CD4-positive, alpha-beta memory T cell (primary cell): ENCODE data around the gene SPATA21. TPM values are rescaled to one million over a fixed set of nuclear protein-coding genes. Genes with fewer than 3 reads are reported as not detected.

Experiments used
- CTCF ChIA-PET: fragments of 350-600 bp; sonication (Branson Sonifier 250); formaldehyde crosslinking; loops from one replicate; lab custom pipeline; 2021; ENCODE audit warnings: inconsistent platforms; ENCODE audit not compliant: partially characterized antibody; lab: Charles Lee
- POLR2A ChIA-PET: fragments of 350-600 bp; sonication (Branson Sonifier 250); formaldehyde crosslinking; loops from one replicate; lab custom pipeline; 2021; ENCODE audit not compliant: partially characterized antibody; lab: Charles Lee
- DNase-seq, 5 donors: peaks; one replicate each; pipeline versions ENCODE4 v3.0.0 to v3.0.0-alpha.2; 2020 to 2022; ENCODE audit warnings: mixed read lengths in 1 of 5
- H3K27ac ChIP-seq: one replicate; pipeline ENCODE4 v1.7.0; 2013; ENCODE audit warnings: low read depth, low read length
- H3K27me3 ChIP-seq: 2 replicates; pipeline ENCODE4 v1.7.0; 2013; ENCODE audit warnings: mild to moderate bottlenecking, low read length, moderate library complexity; ENCODE audit not compliant: insufficient read depth
- H3K36me3 ChIP-seq: 2 replicates; pipeline ENCODE4 v1.7.0; 2013; ENCODE audit warnings: mild to moderate bottlenecking, low read length, moderate library complexity; ENCODE audit not compliant: insufficient read depth
- H3K4me1 ChIP-seq: 2 replicates; pipeline ENCODE4 v1.7.0; 2013; ENCODE audit warnings: mild to moderate bottlenecking, low read length, moderate library complexity; ENCODE audit not compliant: insufficient read depth
- H3K4me3 ChIP-seq, 2 donors: one replicate each; pipeline ENCODE4 v1.7.0; 2013; ENCODE audit warnings: low read length in 2 of 2, mild to moderate bottlenecking in 1 of 2
- H3K9me3 ChIP-seq, 2 donors: one replicate each; pipeline ENCODE4 v1.7.0; 2013; ENCODE audit warnings: low read length in 2 of 2, control low read depth in 1 of 2; ENCODE audit not compliant: control insufficient read depth in 1 of 2
- H3K27ac Mint-ChIP-seq, 7 donors: one replicate each; pipeline ENCODE4 v1.8.0; 2020 to 2021; ENCODE audit warnings: mixed read lengths in 7 of 7, mild to moderate bottlenecking in 6 of 7, inconsistent platforms in 3 of 7, moderate library complexity in 3 of 7
- H3K27me3 Mint-ChIP-seq, 2 donors: one replicate each; pipeline ENCODE4 v1.8.0; 2020 to 2021; ENCODE audit warnings: mixed read lengths in 2 of 2
- H3K36me3 Mint-ChIP-seq, 2 donors: one replicate each; pipeline ENCODE4 v1.8.0; 2020 to 2021; ENCODE audit warnings: mixed read lengths in 2 of 2, inconsistent platforms in 1 of 2, mild to moderate bottlenecking in 1 of 2
- H3K4me1 Mint-ChIP-seq, 4 donors: one replicate each; pipeline ENCODE4 v1.8.0; 2020 to 2021; ENCODE audit warnings: mixed read lengths in 4 of 4, mild to moderate bottlenecking in 1 of 4
- H3K4me3 Mint-ChIP-seq, 8 donors: one replicate each; pipeline ENCODE4 v1.8.0; 2020 to 2021; ENCODE audit warnings: mixed read lengths in 8 of 8, mild to moderate bottlenecking in 7 of 8, moderate library complexity in 6 of 8, inconsistent platforms in 3 of 8
- H3K9me3 Mint-ChIP-seq, 8 donors: one replicate each; pipeline ENCODE4 v1.8.0; 2020 to 2021; ENCODE audit warnings: mixed read lengths in 8 of 8, mild to moderate bottlenecking in 5 of 8, inconsistent platforms in 3 of 8, moderate library complexity in 1 of 8
- intact Hi-C: fragments of 100-400 bp; cut with micrococcal nuclease; formaldehyde crosslinking; loops from one replicate; pipeline ENCODE4 v1.15.1; 2023
- polyA plus RNA-seq, 2 donors: library from polyadenylated mRNA; unstranded; fragments of 300-500 nt; fragmentation: Illumina TruSeq; gene quantifications; one replicate each; pipeline ENCODE4 v1.2.3, GENCODE V29; 2021
- total RNA-seq, 2 experiments: library from RNA; stranded (reverse); gene quantifications; one replicate each; pipeline ENCODE4 v1.2.3, GENCODE V29; 2021

Gene SPATA21
- total and polyA plus RNA-seq, 4 experiments from 2014 or later = not detected

GRCh38 chr1:16445052-16445451 lies 7.8 kb upstream of the SPATA21 start:
- Histone ChIP-seq H3K9me3 (no peaks in the 10 kb centered on the region), H3K4me3 (no peak overlapping the region), H3K27ac (no peak overlapping the region), H3K36me3 (peaks cover 72% of the 10 kb centered on the region), H3K4me1 (peaks cover 59% of the 10 kb centered on the region), H3K27me3 (no peaks in the 10 kb centered on the region)
- Mint-ChIP-seq H3K9me3 (peaks cover 0 to 1% (median 0%) of the 10 kb centered on the region in 8 donors), H3K27me3 (no peaks in the 10 kb centered on the region), H3K27ac (peak overlapping the region in 3 of 7 donors; percentile 22 to 60 (median 41)), H3K4me3 (peak overlapping the region in 1 of 8 donors; percentile 6), H3K4me1 (peaks cover 30 to 82% (median 56%) of the 10 kb centered on the region in 4 donors), H3K36me3 (peaks cover 46 to 71% of the 10 kb centered on the region in 2 donors)
- intact Hi-C loops = no loop called here
- POLR2A ChIA-PET = interaction anchor here (1.1 to 2.3 kb wide), 2 partner anchors 18 to 24 kb away, joined by 5 to 8 read pairs; no protein-coding TSS in a partner anchor
- DNase-seq = no peak
- CTCF ChIA-PET = no interaction called here

- Mint-ChIP-seq H3K27me3 (no peaks in the 10 kb centered on the region), H3K36me3 (peaks cover 37 to 63% of the 10 kb centered on the region in 2 donors), H3K27ac (peak overlapping the region; percentile 37 to 94 (median 73)), H3K9me3 (peaks cover 0 to 2% (median 0%) of the 10 kb centered on the region in 8 donors), H3K4me3 (peak overlapping the region in 3 of 8 donors; percentile 7 to 67 (median 41)), H3K4me1 (peaks cover 27 to 75% (median 50%) of the 10 kb centered on the region in 4 donors)
- CTCF ChIA-PET = no interaction called here
- Histone ChIP-seq H3K27ac (no peak overlapping the region), H3K9me3 (no peaks in the 10 kb centered on the region), H3K4me1 (peaks cover 53% of the 10 kb centered on the region), H3K4me3 (no peak overlapping the region), H3K27me3 (no peaks in the 10 kb centered on the region), H3K36me3 (peaks cover 63% of the 10 kb centered on the region)
- POLR2A ChIA-PET = interaction anchor here (1.1 to 2.3 kb wide), 2 partner anchors 18 to 24 kb away, joined by 5 to 8 read pairs; no protein-coding TSS in a partner anchor
- DNase-seq = no peak
- intact Hi-C loops = loop anchor here (5.0 kb wide), 1 partner anchor 92 kb away; the partner anchor contains the start of gene FBXO42
These were observed 6.9 kb upstream of the SPATA21 start for GRCh38 chr1:16443975-16444770.

GRCh38 chr1:16442941-16443340 lies 5.7 kb upstream of the SPATA21 start:
- peaks cover 24 to 63% (median 39%) of the 10 kb centered on the region in 4 donors for H3K4me1 Mint-ChIP-seq
- peak overlapping the region; percentile 58 to 99 (median 70) for H3K4me3 Mint-ChIP-seq
- Histone ChIP-seq H3K27me3 (no peaks in the 10 kb centered on the region), H3K9me3 (no peaks in the 10 kb centered on the region), H3K27ac (peak overlapping the region; percentile 100), H3K4me3 (no peak overlapping the region), H3K36me3 (peaks cover 51% of the 10 kb centered on the region), H3K4me1 (peaks cover 50% of the 10 kb centered on the region)
- DNase-seq = no peak
- H3K9me3 Mint-ChIP-seq = peaks cover 0 to 2% (median 0%) of the 10 kb centered on the region in 8 donors
- ChIA-PET POLR2A (interaction anchor here (2.3 kb wide), 1 partner anchor 22 kb away, joined by 8 read pairs; no protein-coding TSS in a partner anchor), CTCF (interaction anchor here (0.7 kb wide), 1 partner anchor 19 kb away, joined by 3 read pairs; no protein-coding TSS in a partner anchor)
- peak overlapping the region; percentile 30 to 94 (median 85) for H3K27ac Mint-ChIP-seq
- peaks cover 24 to 51% of the 10 kb centered on the region in 2 donors for H3K36me3 Mint-ChIP-seq
- H3K27me3 Mint-ChIP-seq = no peaks in the 10 kb centered on the region
- intact Hi-C loops = loop anchor here (5.0 kb wide), 1 partner anchor 91 kb away; the partner anchor contains the start of gene FBXO42

- ChIA-PET CTCF (interaction anchor here (0.7 to 1.5 kb wide), 3 partner anchors 20 to 464 kb away, joined by 3 to 4 read pairs (median 3); no protein-coding TSS in a partner anchor), POLR2A (interaction anchor here (2.4 to 3.3 kb wide), 4 partner anchors 7 to 462 kb away, joined by 9 to 29 read pairs (median 12); no protein-coding TSS in a partner anchor)
- Histone ChIP-seq H3K9me3 (no peaks in the 10 kb centered on the region), H3K36me3 (peaks cover 44% of the 10 kb centered on the region), H3K4me1 (peaks cover 46% of the 10 kb centered on the region), H3K4me3 (no peak overlapping the region), H3K27ac (peak overlapping the region; percentile 100), H3K27me3 (no peaks in the 10 kb centered on the region)
- H3K27ac Mint-ChIP-seq = peak overlapping the region; percentile 29 to 99 (median 94)
- intact Hi-C loops = loop anchor here (5.0 kb wide), 1 partner anchor 90 kb away; the partner anchor contains the start of gene FBXO42
- peaks cover 21 to 56% (median 36%) of the 10 kb centered on the region in 4 donors for H3K4me1 Mint-ChIP-seq
- H3K4me3 Mint-ChIP-seq = peak overlapping the region; percentile 91 to 99 (median 96)
- DNase-seq = no peak
- H3K9me3 Mint-ChIP-seq = peaks cover 0 to 4% (median 0%) of the 10 kb centered on the region in 8 donors
- H3K36me3 Mint-ChIP-seq = peaks cover 18 to 44% of the 10 kb centered on the region in 2 donors
- H3K27me3 Mint-ChIP-seq = no peaks in the 10 kb centered on the region
These were observed 5.0 kb upstream of the SPATA21 start for GRCh38 chr1:16442265-16442664.

DNA sequence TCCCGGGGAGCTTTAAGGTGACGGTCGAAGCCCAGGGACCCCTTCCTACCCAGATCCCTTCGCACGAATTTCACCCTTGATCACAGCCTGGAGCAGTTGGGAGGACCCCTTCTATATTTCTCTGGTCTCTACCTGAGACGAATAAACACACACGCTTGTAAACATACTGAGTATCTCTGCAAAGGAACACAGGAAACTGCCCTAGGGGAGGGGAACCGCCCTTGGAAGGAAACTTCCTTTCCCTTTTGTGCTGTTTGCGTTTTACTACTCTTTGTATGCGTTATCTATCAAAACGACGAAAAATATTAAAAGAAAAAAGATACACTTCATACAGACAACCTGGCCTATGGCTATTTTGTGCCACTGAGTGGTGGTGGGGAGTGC lies 4.0 kb upstream of the SPATA21 start:
- DNase-seq = peak in 1 of 5 donors; percentile 72
- H3K27ac Mint-ChIP-seq = peak overlapping the region; percentile 94 to 99 (median 96)
- Histone ChIP-seq H3K4me3 (peak overlapping the region; percentile 86 to 97), H3K36me3 (peaks cover 38% of the 10 kb centered on the region), H3K9me3 (no peaks in the 10 kb centered on the region), H3K27ac (peak overlapping the region; percentile 100), H3K27me3 (no peaks in the 10 kb centered on the region), H3K4me1 (peaks cover 44% of the 10 kb centered on the region)
- peaks cover 0 to 4% (median 0%) of the 10 kb centered on the region in 8 donors for H3K9me3 Mint-ChIP-seq
- ChIA-PET CTCF (interaction anchor here (1.0 to 3.0 kb wide), 10 partner anchors 9 to 465 kb away, joined by 3 to 19 read pairs (median 4); partner anchors contain the start of gene SZRD1), POLR2A (interaction anchor here (0.6 to 3.3 kb wide), 17 partner anchors 8 to 463 kb away, joined by 3 to 33 read pairs (median 7); partner anchors contain the start of genes FBXO42, RNU1-1 and SZRD1)
- peak overlapping the region; percentile 91 to 99 (median 96) for H3K4me3 Mint-ChIP-seq
- intact Hi-C loops = loop anchor here (1.0 to 5.0 kb wide), 2 partner anchors 21 to 89 kb away; partner anchors contain the start of gene FBXO42
- H3K27me3 Mint-ChIP-seq = no peaks in the 10 kb centered on the region
- peaks cover 20 to 54% (median 34%) of the 10 kb centered on the region in 4 donors for H3K4me1 Mint-ChIP-seq
- peaks cover 17 to 40% of the 10 kb centered on the region in 2 donors for H3K36me3 Mint-ChIP-seq

DNA sequence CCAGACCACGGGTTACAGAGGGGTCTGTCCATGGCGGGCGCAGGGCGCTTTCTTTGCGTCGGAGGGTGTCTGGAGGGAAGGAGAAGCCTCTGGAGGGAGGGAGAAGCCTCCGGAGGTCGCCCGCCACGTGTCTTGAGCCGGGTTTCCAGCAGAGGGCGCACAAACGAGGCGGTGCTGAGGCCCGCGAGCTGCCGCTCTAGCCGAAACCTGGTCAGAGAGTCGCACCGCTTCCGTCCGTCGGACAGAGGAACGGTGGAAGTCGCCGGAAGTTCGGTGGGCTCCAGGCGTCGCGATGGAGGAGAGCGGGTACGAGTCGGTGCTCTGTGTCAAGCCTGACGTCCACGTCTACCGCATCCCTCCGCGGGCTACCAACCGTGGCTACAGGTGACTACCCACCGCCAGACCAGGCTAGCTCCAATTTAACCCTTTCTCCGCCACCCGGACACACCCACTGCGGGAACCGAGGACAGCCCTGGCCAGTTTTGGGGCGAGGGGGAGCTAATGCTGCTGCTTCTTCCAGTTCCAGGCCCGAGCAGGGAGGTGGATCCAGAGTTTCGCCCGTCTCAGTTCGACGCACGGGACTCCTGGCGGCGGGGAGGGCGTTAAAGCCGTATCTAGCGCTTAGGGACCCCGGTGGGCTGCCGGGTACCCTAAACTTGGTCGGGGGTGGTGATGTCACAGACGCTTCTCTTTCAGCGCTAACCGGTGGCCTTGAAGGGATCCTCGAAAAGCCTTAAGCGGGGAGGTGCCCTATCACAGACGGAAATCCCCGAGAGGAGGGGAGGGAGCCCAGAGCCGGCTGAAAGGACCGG lies 3.5 kb upstream of the SPATA21 start, which contains the start of gene NECAP2:
NECAP2 (plus strand) TSS at position 255 of the 812 bp plus-strand sequence; CDS start at position 293, 38 bp downstream.
- peak within 1 kb of the TSS; percentile 86 to 97 for H3K4me3 ChIP-seq
- peaks cover 32% of the 10 kb centered on the region for H3K36me3 ChIP-seq
- peak within 1 kb of the TSS; percentile 100 for H3K27ac ChIP-seq
- H3K36me3 Mint-ChIP-seq = peaks cover 17 to 37% of the 10 kb centered on the region in 2 donors
- H3K4me1 Mint-ChIP-seq = peaks cover 20 to 50% (median 34%) of the 10 kb centered on the region in 4 donors
- H3K9me3 Mint-ChIP-seq = peaks cover 0 to 4% (median 0%) of the 10 kb centered on the region in 8 donors
- no peaks in the 10 kb centered on the region for H3K9me3 ChIP-seq
- H3K27me3 ChIP-seq = no peaks in the 10 kb centered on the region
- peak within 1 kb of the TSS; percentile 91 to 99 (median 96) for H3K4me3 Mint-ChIP-seq
- intact Hi-C loops = loop anchor here (1.0 to 5.0 kb wide), 4 partner anchors 20 to 88 kb away; partner anchors contain the start of genes FBXO42 and SZRD1
- peak within 1 kb of the TSS; percentile 94 to 99 (median 96) for H3K27ac Mint-ChIP-seq
- peak; percentile 87 to 89 (median 88) for DNase-seq
- ChIA-PET CTCF (interaction anchor here (0.6 to 3.0 kb wide), 13 partner anchors 9 to 1393 kb away, joined by 3 to 19 read pairs (median 4); partner anchors contain the start of gene SZRD1), POLR2A (interaction anchor here (0.6 to 3.3 kb wide), 18 partner anchors 9 to 464 kb away, joined by 3 to 33 read pairs (median 6); partner anchors contain the start of genes FBXO42, RNU1-1 and SZRD1)
- peaks cover 44% of the 10 kb centered on the region for H3K4me1 ChIP-seq
- no peaks in the 10 kb centered on the region for H3K27me3 Mint-ChIP-seq
